GM12865 (cell line): ENCODE measurements around the gene GUCY2D.

ENCODE experiments used
- DNase-seq: peaks from one replicate; pipeline ENCODE4 v3.0.0; 2010; ENCODE audit warnings: low read depth
- H3K4me3 ChIP-seq: 2 replicates; pipeline ENCODE4 v1.5.1; 2011; ENCODE audit warnings: mild to moderate bottlenecking, low read depth, low read length, control low read depth
- TF ChIP-seq, protein P1 (sequence below): IDR thresholded peaks from 2 replicates; pipeline ENCODE4 v1.5.1; 2011; ENCODE audit warnings: low read length, control low read depth, low read depth, inconsistent platforms; ENCODE audit not compliant: insufficient read depth; ENCODE audit errors: missing control alignments

The GUCY2D gene

DNA sequence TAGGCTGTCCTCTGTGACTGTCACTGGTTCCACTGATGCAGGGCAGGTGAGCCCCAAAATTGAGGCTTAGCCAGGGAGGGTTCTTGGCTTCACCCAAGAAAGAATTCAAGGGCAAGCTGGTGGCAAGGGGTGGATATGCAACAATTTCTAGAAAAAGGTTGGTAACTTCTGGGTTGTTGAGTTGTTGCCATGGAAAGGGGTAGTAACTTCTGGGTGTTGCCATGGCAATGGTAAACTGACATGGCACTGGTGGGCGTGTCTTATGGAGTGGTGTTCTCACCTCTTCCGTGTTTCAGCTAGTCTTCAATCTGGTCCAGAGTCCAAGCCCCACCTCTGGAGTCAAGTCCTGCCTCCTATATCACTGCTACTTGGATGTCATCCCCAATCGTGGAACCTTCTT is 9.5 kb upstream of the GUCY2D start:
- no peak for DNase-seq
- TF ChIP-seq, protein P1, sequence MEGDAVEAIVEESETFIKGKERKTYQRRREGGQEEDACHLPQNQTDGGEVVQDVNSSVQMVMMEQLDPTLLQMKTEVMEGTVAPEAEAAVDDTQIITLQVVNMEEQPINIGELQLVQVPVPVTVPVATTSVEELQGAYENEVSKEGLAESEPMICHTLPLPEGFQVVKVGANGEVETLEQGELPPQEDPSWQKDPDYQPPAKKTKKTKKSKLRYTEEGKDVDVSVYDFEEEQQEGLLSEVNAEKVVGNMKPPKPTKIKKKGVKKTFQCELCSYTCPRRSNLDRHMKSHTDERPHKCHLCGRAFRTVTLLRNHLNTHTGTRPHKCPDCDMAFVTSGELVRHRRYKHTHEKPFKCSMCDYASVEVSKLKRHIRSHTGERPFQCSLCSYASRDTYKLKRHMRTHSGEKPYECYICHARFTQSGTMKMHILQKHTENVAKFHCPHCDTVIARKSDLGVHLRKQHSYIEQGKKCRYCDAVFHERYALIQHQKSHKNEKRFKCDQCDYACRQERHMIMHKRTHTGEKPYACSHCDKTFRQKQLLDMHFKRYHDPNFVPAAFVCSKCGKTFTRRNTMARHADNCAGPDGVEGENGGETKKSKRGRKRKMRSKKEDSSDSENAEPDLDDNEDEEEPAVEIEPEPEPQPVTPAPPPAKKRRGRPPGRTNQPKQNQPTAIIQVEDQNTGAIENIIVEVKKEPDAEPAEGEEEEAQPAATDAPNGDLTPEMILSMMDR: no peak
- H3K4me3 ChIP-seq: no peak overlapping the region

DNA sequence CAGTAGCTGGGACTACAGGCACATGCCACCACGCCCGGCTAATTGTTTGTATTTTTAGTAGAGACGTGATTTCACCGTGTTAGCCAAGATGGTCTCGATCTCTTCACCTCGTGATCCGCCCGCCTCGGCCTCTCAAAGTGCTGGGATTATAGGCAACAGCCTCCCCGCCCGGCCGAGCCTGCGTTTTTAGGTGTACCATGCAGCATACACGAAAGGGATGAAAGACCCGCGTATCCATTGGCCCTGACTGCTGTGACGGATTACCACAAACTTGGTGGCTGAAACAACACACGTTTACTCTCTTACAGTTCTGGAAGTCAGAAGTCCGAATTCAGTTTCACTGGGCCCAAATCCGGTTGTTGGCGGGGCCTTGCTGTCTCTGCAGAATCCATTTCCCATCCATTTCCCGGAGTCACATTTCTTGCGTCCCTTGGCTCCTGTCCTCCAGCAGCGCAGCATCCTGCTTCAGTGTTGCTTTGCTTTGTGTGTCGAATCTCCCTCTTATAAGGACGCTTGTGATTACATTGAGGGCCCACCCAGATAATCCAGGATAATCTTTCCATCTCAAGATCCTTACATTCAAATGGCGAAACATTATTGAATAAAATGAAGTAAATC is 8.3 kb upstream of the GUCY2D start:
- TF ChIP-seq, protein P1: no peak
- no peak overlapping the region for H3K4me3 ChIP-seq
- DNase-seq: no peak

DNA sequence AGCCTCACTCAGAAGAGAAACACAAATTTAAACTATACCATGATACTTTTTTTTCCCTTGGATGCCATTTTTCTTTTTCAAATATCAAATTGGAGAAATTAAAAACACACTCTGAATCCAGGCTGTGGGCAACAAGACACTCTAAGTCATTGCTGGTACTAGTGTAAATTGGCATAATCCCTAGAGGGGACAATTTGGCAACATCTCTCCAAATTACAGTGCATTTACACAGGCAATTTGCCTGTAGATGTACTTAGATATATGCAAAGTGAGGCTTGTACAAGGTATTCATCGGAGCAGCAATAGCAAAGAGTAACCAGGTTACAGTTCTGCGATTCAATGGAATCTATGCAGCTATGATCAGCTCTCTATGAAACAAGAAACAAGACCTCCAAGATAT is 6.7 kb upstream of the GUCY2D start:
- TF ChIP-seq, protein P1: no peak
- H3K4me3 ChIP-seq: no peak overlapping the region
- no peak for DNase-seq

DNA sequence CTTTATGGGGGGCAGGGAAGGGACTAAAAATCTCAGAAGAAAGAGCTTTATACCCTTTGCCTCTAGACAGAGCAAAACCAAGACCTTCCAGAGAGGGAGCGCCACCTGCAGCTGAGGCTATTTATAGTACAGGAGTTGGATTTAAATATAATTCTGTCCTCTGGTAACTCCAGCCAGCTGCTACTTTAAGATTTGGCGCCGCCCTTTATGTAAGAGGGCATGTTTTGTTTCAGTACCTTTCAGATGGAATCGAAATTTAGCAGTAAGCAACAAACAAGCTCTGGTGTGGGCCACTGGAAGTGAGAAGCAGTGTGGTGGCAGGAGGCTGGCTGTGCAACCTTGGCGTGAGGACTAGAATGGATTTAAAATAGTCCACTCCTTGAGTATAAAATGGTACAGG is 5.2 kb upstream of the GUCY2D start:
- DNase-seq: peak; percentile 49
- TF ChIP-seq, protein P1: no peak
- H3K4me3 ChIP-seq: no peak overlapping the region

DNA sequence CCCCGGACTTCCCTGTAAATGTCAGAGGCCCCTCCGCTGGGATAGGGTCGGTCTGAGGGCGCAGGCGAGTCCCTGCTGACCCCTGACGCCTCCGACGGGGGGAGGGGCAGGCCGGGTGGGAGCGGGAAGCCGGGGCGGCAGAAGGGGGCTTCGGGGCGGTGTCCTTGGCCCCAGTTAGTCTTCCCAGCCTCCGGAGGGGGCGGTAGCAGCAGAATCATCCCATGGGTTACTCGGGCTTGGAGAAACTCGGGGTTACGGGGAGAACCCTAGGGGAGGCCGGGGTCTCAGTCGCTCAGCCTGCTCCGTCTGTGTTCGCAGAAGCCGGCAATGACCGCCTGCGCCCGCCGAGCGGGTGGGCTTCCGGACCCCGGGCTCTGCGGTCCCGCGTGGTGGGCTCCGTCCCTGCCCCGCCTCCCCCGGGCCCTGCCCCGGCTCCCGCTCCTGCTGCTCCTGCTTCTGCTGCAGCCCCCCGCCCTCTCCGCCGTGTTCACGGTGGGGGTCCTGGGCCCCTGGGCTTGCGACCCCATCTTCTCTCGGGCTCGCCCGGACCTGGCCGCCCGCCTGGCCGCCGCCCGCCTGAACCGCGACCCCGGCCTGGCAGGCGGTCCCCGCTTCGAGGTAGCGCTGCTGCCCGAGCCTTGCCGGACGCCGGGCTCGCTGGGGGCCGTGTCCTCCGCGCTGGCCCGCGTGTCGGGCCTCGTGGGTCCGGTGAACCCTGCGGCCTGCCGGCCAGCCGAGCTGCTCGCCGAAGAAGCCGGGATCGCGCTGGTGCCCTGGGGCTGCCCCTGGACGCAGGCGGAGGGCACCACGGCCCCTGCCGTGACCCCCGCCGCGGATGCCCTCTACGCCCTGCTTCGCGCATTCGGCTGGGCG is 542 bp downstream of the GUCY2D start:
- TF ChIP-seq, protein P1: no peak
- DNase-seq: no peak
- H3K4me3 ChIP-seq: no peak overlapping the region

DNA sequence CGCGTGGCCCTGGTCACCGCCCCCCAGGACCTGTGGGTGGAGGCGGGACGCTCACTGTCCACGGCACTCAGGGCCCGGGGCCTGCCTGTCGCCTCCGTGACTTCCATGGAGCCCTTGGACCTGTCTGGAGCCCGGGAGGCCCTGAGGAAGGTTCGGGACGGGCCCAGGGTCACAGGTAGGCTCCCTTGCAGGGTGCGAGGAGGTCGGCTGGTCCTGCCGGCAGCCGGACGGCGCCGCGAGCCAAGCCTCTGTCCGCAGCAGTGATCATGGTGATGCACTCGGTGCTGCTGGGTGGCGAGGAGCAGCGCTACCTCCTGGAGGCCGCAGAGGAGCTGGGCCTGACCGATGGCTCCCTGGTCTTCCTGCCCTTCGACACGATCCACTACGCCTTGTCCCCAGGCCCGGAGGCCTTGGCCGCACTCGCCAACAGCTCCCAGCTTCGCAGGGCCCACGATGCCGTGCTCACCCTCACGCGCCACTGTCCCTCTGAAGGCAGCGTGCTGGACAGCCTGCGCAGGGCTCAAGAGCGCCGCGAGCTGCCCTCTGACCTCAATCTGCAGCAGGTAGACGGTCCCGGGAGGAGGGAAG is 1.3 kb downstream of the GUCY2D start:
- TF ChIP-seq, protein P1: no peak
- no peak for DNase-seq
- no peak overlapping the region for H3K4me3 ChIP-seq
